SU-DHL-6 (cell line): Measurements from ENCODE around the gene ZNF674.

Source experiments
- H2AFZ ChIP-seq: fragments of 200-600 bp; sonication (generic); 2 replicates; pipeline ENCODE4 v1.6.1; 2014; ENCODE audit warnings: low read depth, mild to moderate bottlenecking, moderate library complexity, mixed read lengths, antibody characterized with exemption, low read length; ENCODE audit not compliant: severe bottlenecking
- H3F3A ChIP-seq: fragments of 200-600 bp; shearing (Covaris generic); 2 replicates; pipeline ENCODE4 v1.6.0; 2016; ENCODE audit warnings: antibody characterized with exemption, mild to moderate bottlenecking; ENCODE audit not compliant: insufficient read depth
- H3K27ac ChIP-seq: fragments of 200-600 bp; sonication (generic); 2 replicates; pipeline ENCODE4 v1.5.1; 2016; ENCODE audit warnings: low read depth, mild to moderate bottlenecking, low read length, moderate library complexity, mixed read lengths
- H3K27me3 ChIP-seq: fragments of 200-600 bp; sonication (generic), shearing (Covaris generic); 2 replicates; pipeline ENCODE4 v1.6.0; 2014; ENCODE audit warnings: mild to moderate bottlenecking, low read length
- H3K36me3 ChIP-seq: fragments of 200-600 bp; sonication (generic); 2 replicates; pipeline ENCODE4 v1.6.1; 2014; ENCODE audit warnings: mild to moderate bottlenecking, low read length, mixed read lengths
- H3K4me2 ChIP-seq: fragments of 300-600, 200-600 bp; shearing (Covaris generic), sonication (generic); 2 replicates; pipeline ENCODE4 v1.6.0; 2014; ENCODE audit warnings: low read length, low read depth, mild to moderate bottlenecking; ENCODE audit not compliant: poor library complexity, severe bottlenecking
- H3K4me3 ChIP-seq: fragments of 200-600 bp; sonication (generic); 2 replicates; pipeline ENCODE4 v1.5.1; 2014; ENCODE audit warnings: antibody characterized with exemption, low read length, mild to moderate bottlenecking, mixed read lengths; ENCODE audit not compliant: insufficient read depth, poor library complexity, severe bottlenecking
- H3K79me2 ChIP-seq: fragments of 200-600 bp; sonication (generic); 2 replicates; pipeline ENCODE4 v1.6.1; 2014; ENCODE audit warnings: mild to moderate bottlenecking, low read length, moderate library complexity; ENCODE audit not compliant: insufficient read depth
- H3K9ac ChIP-seq: fragments of 200-600 bp; sonication (generic); 2 replicates; pipeline ENCODE4 v1.7.0; 2014; ENCODE audit warnings: mild to moderate bottlenecking, low read length
- H3K9me2 ChIP-seq: fragments of 200-600 bp; sonication (generic); replicated peaks from 2 replicates; pipeline ENCODE4 v1.6.1; 2014; ENCODE audit warnings: low read length; ENCODE audit not compliant: insufficient read depth
- H3K9me3 ChIP-seq: fragments of 200-600 bp; sonication (generic); 2 replicates; pipeline ENCODE4 v1.6.1; 2014; ENCODE audit warnings: low read length, mixed read lengths; ENCODE audit not compliant: insufficient read depth
- H4K20me1 ChIP-seq: fragments of 200-600 bp; sonication (generic); 2 replicates; pipeline ENCODE4 v1.6.1; 2014; ENCODE audit warnings: low read depth, mild to moderate bottlenecking, antibody characterized with exemption, low read length, moderate library complexity, mixed read lengths
- CTCF ChIP-seq: fragments of 200-600 bp; sonication (generic); IDR thresholded peaks from one replicate; pipeline ENCODE4 v1.5.1; 2017; ENCODE audit warnings: antibody characterized with exemption, mild to moderate bottlenecking, low read length, moderate library complexity; ENCODE audit not compliant: insufficient read depth, poor library complexity, severe bottlenecking
- EZH2phosphoT487 ChIP-seq: fragments of 200-600 bp; sonication (generic), shearing (Covaris generic); conservative IDR thresholded peaks from 2 replicates; pipeline ENCODE4 v1.6.1; 2018; ENCODE audit warnings: mild to moderate bottlenecking, antibody characterized with exemption, low read length, moderate library complexity, mixed read lengths

ZNF674 gene

GRCh38 chrX:46554942-46555341, 9.7 kb upstream of the ZNF674 start:
- H3K27me3 ChIP-seq, result no peaks in the 10 kb centered on the region
- H3K36me3 ChIP-seq, result no peaks in the 10 kb centered on the region
- no peak overlapping the region for H3K27ac ChIP-seq
- H4K20me1 ChIP-seq, result no peaks in the 10 kb centered on the region
- no peaks in the 10 kb centered on the region for H3F3A ChIP-seq
- TF ChIP-seq CTCF (no peak), EZH2phosphoT487 (no peak)
- no peaks in the 10 kb centered on the region for H3K9me3 ChIP-seq
- H3K4me2 ChIP-seq, result no peak overlapping the region
- no peak overlapping the region for H3K4me3 ChIP-seq
- H3K9ac ChIP-seq, result no peak overlapping the region
- H2AFZ ChIP-seq, result no peak overlapping the region
- no peaks in the 10 kb centered on the region for H3K9me2 ChIP-seq
- no peaks in the 10 kb centered on the region for H3K79me2 ChIP-seq

- Histone ChIP-seq H3K79me2 (no peaks in the 10 kb centered on the region), H3K9me3 (no peaks in the 10 kb centered on the region), H4K20me1 (no peaks in the 10 kb centered on the region), H3K9ac (no peak overlapping the region), H3K9me2 (no peaks in the 10 kb centered on the region), H3F3A (no peaks in the 10 kb centered on the region), H3K27me3 (no peaks in the 10 kb centered on the region), H3K36me3 (no peaks in the 10 kb centered on the region), H3K4me2 (no peak overlapping the region), H3K4me3 (no peak overlapping the region), H3K27ac (no peak overlapping the region), H2AFZ (no peak overlapping the region)
- no peak for TF ChIP-seq EZH2phosphoT487
- no peak for TF ChIP-seq CTCF
Observed at GRCh38 chrX:46553935-46554334, 8.7 kb upstream of the ZNF674 start.

- H3K36me3 ChIP-seq, result no peaks in the 10 kb centered on the region
- no peaks in the 10 kb centered on the region for H3F3A ChIP-seq
- H3K79me2 ChIP-seq, result peaks cover 7% of the 10 kb centered on the region
- H3K9me3 ChIP-seq, result no peaks in the 10 kb centered on the region
- H3K9ac ChIP-seq, result no peak overlapping the region
- no peak overlapping the region for H3K4me3 ChIP-seq
- H3K9me2 ChIP-seq, result no peaks in the 10 kb centered on the region
- no peak overlapping the region for H3K27ac ChIP-seq
- no peaks in the 10 kb centered on the region for H4K20me1 ChIP-seq
- no peak overlapping the region for H2AFZ ChIP-seq
- no peaks in the 10 kb centered on the region for H3K27me3 ChIP-seq
- TF ChIP-seq EZH2phosphoT487, result no peak
- TF ChIP-seq CTCF, result no peak
- no peak overlapping the region for H3K4me2 ChIP-seq
Observed at GRCh38 chrX:46551494-46552128, 6.4 kb upstream of the ZNF674 start.
